ENCODE measurements around the gene NCR3LG1.

DNA sequence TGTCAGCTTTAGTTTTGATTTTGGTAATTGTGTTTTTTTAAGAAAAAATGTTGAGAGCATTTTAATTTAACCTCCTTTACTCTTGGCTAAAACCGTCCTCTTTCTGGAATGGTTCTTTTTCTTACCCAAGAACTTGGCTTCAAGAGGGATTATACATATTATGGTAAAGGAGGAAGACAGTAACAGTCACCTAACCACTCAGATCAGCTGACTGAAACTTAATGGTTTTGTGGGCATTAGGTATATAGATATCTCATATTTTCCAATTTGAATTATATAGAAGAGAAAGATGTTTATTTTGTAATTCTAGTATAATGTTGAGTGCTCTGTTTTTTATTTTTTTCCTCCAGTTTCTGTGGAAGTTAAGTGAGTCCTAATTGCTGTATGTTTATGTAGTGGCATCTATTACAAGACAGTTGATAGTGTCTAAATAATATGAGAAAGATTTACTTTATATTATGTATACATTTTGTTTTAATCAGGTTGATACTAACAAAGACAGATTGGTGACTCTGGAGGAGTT is 36.6 kb upstream of the NCR3LG1 start:
- no peak for TF ChIP-seq CTCF (conservative IDR thresholded peaks at IDR 0.05)
- TF ChIP-seq ZFX (IDR thresholded peaks at IDR 0.05) = no peak

All from C4-2B (cell line).